Subcutaneous adipose tissue (tissue), 4 donors: ENCODE measurements around the gene RBCK1. TPM values are rescaled to one million over a fixed set of nuclear protein-coding genes. Genes with fewer than 3 reads are reported as not detected.

Experiments used
- total RNA-seq, 4 donors: library from RNA; depleted of rRNA; stranded (reverse); fragments of >200 nt; gene quantifications; one replicate each; pipeline ENCODE4 v1.1.0, GENCODE V29; 2016
- TF ChIP-seq, protein P1 (sequence below): fragments of 450-650 bp; IDR thresholded peaks from one replicate; pipeline ENCODE4 v1.5.1; 2016; ENCODE audit warnings: low read depth, mild to moderate bottlenecking, control low read depth, antibody characterized with exemption, moderate library complexity

The RBCK1 gene
- total RNA-seq, 4 donors from 2014 or later, result 29.3 to 91.6 (median 55.1) TPM

DNA sequence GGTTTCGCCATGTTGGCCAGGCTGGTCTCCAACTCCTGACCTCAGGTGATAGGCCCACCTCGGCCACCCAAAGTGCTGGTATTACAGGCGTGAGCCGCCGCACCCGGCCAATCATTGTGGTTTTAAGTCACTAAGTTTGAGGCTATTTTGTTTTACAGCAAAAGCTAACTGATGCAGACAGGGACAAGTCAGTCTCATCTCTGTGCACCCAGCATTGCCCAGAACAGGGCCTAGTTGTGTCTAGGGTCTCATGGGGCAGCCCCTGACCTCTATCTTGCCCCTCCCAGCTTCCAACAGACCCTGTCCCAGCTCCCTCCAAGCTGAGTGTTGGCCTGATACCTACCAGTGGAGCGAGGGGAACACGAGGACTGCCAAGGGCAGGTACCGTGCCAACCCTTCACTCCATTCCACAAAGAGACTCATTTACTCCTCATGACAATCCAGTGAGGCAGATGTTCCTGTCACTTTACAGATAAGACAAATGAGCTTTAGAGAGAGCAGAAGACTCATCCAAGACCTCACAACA, 8.9 kb upstream of the RBCK1 start:
- TF ChIP-seq, protein P1, sequence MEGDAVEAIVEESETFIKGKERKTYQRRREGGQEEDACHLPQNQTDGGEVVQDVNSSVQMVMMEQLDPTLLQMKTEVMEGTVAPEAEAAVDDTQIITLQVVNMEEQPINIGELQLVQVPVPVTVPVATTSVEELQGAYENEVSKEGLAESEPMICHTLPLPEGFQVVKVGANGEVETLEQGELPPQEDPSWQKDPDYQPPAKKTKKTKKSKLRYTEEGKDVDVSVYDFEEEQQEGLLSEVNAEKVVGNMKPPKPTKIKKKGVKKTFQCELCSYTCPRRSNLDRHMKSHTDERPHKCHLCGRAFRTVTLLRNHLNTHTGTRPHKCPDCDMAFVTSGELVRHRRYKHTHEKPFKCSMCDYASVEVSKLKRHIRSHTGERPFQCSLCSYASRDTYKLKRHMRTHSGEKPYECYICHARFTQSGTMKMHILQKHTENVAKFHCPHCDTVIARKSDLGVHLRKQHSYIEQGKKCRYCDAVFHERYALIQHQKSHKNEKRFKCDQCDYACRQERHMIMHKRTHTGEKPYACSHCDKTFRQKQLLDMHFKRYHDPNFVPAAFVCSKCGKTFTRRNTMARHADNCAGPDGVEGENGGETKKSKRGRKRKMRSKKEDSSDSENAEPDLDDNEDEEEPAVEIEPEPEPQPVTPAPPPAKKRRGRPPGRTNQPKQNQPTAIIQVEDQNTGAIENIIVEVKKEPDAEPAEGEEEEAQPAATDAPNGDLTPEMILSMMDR, result no peak

DNA sequence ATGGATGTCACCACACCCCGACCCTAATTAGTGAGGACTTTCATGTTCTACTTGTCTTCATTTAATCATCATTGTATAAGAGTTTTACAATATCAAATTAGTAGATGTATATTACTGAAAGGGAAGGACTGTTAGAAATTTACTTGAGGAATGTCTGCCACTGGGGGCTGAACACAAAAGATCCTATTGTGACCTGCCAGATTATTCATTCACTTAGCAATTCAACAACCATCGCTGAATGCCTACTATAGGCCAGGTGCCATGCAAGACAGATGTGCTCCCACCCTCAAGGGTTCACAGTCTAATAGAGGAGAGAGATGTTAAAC, 8.0 kb upstream of the RBCK1 start:
- TF ChIP-seq, protein P1, result no peak

DNA sequence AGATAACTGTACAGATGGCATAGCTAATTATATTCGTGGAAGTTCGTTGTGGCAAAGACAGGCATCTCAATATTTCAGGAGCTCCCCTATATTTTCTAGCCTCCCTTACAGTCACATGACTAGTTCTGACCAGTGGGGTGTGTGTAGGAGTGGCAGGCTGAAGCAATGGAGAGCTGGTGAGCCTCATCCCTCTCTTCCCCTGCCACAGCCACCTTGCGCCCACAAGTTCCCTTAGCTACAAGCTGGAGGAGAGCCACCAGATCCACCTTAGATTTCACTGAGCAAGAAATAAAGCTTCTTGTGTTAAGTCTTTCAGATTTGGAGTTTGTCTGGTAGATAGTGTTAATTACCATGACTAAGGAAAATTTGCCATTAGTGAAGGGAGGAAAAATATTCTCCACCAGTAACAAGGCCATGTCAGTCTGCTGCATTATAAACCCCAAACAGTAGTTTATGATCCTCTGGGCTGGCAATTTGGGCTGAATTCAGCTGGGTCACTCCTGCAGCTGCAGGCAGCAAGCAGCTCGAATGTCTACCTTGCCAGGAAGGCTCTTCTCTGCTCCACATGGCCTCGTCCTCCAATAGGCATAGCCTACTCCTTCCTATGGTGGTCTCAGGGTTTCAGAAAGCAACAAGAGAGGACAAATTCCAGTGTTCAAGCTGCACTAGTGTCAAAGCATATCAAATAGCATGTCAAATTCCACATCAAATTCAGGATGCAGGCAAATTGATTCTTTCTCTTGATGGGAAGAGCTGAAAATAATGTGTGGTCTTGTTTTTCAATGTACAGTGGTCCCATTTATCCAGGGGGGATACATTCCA, 7.4 kb upstream of the RBCK1 start:
- TF ChIP-seq, protein P1, result no peak

DNA sequence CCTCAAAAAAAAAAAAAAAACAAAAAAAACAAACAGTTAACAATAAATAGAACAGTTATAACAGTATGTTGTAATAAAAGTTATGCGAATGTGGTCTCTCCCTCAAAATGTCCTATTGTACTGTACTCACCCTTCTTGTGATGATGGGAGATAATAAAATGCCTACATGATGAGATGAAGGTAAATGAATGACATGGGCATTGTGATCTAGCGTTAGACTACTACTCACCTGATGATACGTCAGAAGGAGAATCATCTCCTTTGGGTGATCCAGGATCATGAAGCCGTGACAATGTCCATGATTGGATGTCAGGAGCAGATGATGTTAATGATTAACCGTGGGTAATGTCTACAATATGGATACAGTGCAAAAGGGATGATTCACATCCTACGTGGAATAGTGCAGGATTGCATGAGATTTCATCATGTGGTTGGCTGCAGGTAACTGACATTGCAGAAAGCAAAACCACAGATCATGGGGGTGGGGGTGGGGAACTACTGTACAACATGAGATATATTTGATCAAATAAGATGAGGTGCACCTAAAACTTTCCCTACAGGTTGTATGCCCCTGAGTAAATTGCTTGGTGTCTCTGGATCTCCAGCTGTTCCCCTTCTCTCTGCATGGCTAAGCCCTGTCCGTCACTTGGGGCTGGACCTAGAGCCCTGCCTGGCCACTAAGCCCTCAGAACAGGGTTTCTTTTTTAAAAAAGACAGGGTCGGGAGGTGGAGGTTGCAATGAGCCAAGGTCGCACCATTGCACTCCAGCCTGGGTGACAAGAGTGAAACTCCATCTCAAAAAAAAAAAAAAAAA, 6.2 kb upstream of the RBCK1 start:
- TF ChIP-seq, protein P1, result no peak

DNA sequence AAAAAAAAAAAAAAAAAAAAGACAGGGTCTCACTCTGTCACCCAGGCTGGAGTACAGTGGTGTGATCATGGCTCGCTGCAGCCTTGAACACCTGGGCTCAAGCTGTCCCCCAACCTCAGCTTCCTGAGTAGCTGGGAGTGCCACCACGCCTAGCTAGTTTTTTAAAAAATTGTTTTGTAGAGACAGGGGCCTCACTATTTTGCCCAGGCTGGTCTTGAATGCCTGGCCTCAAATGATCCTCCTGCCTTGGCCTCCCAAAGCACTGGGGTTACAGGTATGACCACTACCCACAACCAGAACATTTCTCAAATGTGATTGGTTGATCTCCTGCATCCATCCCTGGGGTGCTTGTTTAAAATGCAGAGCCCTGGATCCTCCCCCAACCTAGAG, 5.6 kb upstream of the RBCK1 start:
- TF ChIP-seq, protein P1, result no peak

DNA sequence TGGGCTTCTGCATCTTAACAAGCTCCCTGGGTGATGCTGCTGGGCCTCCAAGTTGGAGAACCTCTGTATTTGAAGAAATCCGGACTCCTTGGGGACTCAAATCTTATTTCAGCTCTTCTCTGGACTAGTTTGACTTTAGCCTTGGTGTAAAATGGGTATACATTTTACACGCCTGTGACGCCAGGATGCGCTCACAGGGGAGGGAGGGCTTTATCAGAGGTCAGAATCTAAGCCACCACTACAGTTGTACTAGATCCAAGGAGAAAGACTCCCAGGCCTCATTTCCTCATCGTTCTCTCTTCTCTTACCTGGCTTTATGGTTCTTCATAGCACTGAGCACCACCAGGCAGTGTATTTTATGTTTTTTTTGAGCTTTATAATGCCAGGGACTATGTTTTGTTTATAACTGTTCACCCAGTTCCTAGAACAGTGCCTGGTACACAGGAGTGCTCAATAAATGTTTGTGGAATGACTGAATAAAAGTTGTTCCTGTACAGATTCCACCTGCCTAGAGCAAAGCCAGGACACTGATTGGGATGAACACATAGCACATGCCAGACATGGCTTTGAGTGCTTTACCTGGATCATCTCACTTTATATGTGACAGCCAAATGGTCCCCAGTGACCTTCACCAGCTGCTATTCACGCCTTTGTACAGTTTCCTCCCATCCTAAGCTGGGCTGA, 5.1 kb upstream of the RBCK1 start:
- TF ChIP-seq, protein P1, result no peak

DNA sequence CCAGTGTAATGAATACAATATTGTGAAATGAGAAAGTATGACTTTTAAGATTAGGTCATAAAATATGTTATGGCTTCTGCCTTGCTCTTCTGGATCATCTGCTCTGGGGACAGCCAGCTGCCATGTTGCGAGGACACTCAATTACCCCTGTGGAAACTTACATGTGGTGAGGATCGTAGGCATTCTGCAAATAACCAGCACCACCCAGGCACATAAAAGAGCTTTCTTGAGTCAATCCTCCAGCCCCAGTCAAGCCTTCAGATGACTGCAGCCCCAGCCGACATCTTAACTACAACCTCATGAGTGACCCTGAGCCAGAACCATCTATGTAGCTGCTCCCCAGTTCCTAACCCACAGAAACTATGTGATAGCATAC, 4.5 kb upstream of the RBCK1 start:
- TF ChIP-seq, protein P1, result no peak
